ENCODE measurements around the gene HS2ST1. TPM values are rescaled to one million over a fixed set of nuclear protein-coding genes. Genes with fewer than 3 reads are reported as not detected.
A peak's percentile ranks its signal among the peaks of the same experiment; 100 is the strongest.

HS2ST1 gene
- total RNA-seq, 2 donors from 2014 or later: 11.5 to 11.7 TPM

GRCh38 chr1:86925742-86926141, 11.3 kb downstream of the HS2ST1 start:
- DNase-seq (ENCODE audit: low spot score): no peak
- Histone ChIP-seq H3K4me3 (no peak overlapping the region), H3K4me1 (replicated peaks) (no peaks in the 10 kb centered on the region), H3K27ac (no peak overlapping the region), H3K9me3 (no peaks in the 10 kb centered on the region), H3K27me3 (replicated peaks; ENCODE audit: insufficient read depth) (no peaks in the 10 kb centered on the region), H3K36me3 (no peaks in the 10 kb centered on the region)
- TF ChIP-seq, protein P1, sequence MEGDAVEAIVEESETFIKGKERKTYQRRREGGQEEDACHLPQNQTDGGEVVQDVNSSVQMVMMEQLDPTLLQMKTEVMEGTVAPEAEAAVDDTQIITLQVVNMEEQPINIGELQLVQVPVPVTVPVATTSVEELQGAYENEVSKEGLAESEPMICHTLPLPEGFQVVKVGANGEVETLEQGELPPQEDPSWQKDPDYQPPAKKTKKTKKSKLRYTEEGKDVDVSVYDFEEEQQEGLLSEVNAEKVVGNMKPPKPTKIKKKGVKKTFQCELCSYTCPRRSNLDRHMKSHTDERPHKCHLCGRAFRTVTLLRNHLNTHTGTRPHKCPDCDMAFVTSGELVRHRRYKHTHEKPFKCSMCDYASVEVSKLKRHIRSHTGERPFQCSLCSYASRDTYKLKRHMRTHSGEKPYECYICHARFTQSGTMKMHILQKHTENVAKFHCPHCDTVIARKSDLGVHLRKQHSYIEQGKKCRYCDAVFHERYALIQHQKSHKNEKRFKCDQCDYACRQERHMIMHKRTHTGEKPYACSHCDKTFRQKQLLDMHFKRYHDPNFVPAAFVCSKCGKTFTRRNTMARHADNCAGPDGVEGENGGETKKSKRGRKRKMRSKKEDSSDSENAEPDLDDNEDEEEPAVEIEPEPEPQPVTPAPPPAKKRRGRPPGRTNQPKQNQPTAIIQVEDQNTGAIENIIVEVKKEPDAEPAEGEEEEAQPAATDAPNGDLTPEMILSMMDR (IDR thresholded peaks at IDR 0.05): no peak
- TF ChIP-seq POLR2A (IDR thresholded peaks at IDR 0.05): no peak
- no peak for TF ChIP-seq POLR2AphosphoS5 (IDR thresholded peaks at IDR 0.05)
- 94% methylated on average over 1 of the region's 1 CpG for WGBS
- intact Hi-C loops (cut with DNase I): no loop called here

GRCh38 chr1:86926883-86927282, 12.4 kb downstream of the HS2ST1 start:
- no peak for DNase-seq (ENCODE audit: low spot score)
- Histone ChIP-seq H3K9me3 (no peaks in the 10 kb centered on the region), H3K36me3 (no peaks in the 10 kb centered on the region), H3K4me1 (replicated peaks) (no peaks in the 10 kb centered on the region), H3K27me3 (replicated peaks; ENCODE audit: insufficient read depth) (no peaks in the 10 kb centered on the region), H3K4me3 (no peak overlapping the region), H3K27ac (no peak overlapping the region)
- intact Hi-C loops (cut with DNase I): no loop called here
- TF ChIP-seq POLR2A (IDR thresholded peaks at IDR 0.05) (no peak), POLR2AphosphoS5 (IDR thresholded peaks at IDR 0.05) (peak; percentile 53)
- TF ChIP-seq, protein P1 (IDR thresholded peaks at IDR 0.05): no peak
- WGBS: 100% methylated on average over 1 of the region's 1 CpG

DNA sequence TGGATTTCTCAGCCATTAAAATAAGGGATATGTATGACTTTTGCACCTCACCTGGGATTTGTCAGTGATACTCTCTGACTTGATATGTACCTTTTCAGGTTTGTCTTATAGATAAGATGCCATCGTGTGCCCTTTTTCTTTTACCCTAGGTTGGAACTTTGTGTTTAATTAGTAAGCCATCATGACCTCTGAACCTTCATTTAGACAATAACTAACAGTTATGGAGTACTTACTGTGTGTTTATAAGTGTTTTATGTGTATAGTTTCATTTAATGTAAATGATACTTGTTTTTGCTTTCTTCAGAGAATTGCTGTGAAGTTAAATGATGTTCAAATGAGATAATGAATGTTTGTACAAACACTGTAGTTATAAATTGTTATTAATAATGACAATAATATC, 14.4 kb downstream of the HS2ST1 start:
- intact Hi-C loops (cut with DNase I): no loop called here
- Histone ChIP-seq H3K36me3 (no peaks in the 10 kb centered on the region), H3K4me1 (replicated peaks) (no peaks in the 10 kb centered on the region), H3K27me3 (replicated peaks; ENCODE audit: insufficient read depth) (no peaks in the 10 kb centered on the region), H3K27ac (no peak overlapping the region), H3K9me3 (no peaks in the 10 kb centered on the region), H3K4me3 (no peak overlapping the region)
- TF ChIP-seq POLR2A (IDR thresholded peaks at IDR 0.05): no peak
- TF ChIP-seq, protein P1 (IDR thresholded peaks at IDR 0.05): no peak
- TF ChIP-seq POLR2AphosphoS5 (IDR thresholded peaks at IDR 0.05): no peak
- DNase-seq (ENCODE audit: low spot score): no peak
- 65% methylated on average over 1 of the region's 1 CpG for WGBS

GRCh38 chr1:86933051-86933450, 18.6 kb downstream of the HS2ST1 start:
- H3K9me3 ChIP-seq: no peaks in the 10 kb centered on the region
- H3K27me3 ChIP-seq (replicated peaks; ENCODE audit: insufficient read depth): no peaks in the 10 kb centered on the region
- TF ChIP-seq POLR2A (IDR thresholded peaks at IDR 0.05) (no peak), POLR2AphosphoS5 (IDR thresholded peaks at IDR 0.05) (no peak)
- TF ChIP-seq, protein P1 (IDR thresholded peaks at IDR 0.05): no peak
- no peaks in the 10 kb centered on the region for H3K4me1 ChIP-seq (replicated peaks)
- H3K4me3 ChIP-seq: no peak overlapping the region
- intact Hi-C loops (cut with DNase I): no loop called here
- 96% methylated on average over 3 of the region's 3 CpGs for WGBS
- DNase-seq (ENCODE audit: low spot score): no peak
- H3K27ac ChIP-seq: no peak overlapping the region
- no peaks in the 10 kb centered on the region for H3K36me3 ChIP-seq

GRCh38 chr1:86933562-86934377, 19.3 kb downstream of the HS2ST1 start:
- intact Hi-C loops (cut with DNase I): no loop called here
- no peaks in the 10 kb centered on the region for H3K9me3 ChIP-seq
- WGBS: 75% methylated on average over 7 of the region's 7 CpGs
- H3K27ac ChIP-seq: no peak overlapping the region
- H3K27me3 ChIP-seq (replicated peaks; ENCODE audit: insufficient read depth): no peaks in the 10 kb centered on the region
- H3K4me3 ChIP-seq: no peak overlapping the region
- TF ChIP-seq POLR2A (IDR thresholded peaks at IDR 0.05) (no peak), POLR2AphosphoS5 (IDR thresholded peaks at IDR 0.05) (no peak)
- TF ChIP-seq, protein P1 (IDR thresholded peaks at IDR 0.05): no peak
- no peaks in the 10 kb centered on the region for H3K36me3 ChIP-seq
- H3K4me1 ChIP-seq (replicated peaks): no peaks in the 10 kb centered on the region
- no peak for DNase-seq (ENCODE audit: low spot score)
